ENCODE measurements around the gene RUBCNL.

DNA sequence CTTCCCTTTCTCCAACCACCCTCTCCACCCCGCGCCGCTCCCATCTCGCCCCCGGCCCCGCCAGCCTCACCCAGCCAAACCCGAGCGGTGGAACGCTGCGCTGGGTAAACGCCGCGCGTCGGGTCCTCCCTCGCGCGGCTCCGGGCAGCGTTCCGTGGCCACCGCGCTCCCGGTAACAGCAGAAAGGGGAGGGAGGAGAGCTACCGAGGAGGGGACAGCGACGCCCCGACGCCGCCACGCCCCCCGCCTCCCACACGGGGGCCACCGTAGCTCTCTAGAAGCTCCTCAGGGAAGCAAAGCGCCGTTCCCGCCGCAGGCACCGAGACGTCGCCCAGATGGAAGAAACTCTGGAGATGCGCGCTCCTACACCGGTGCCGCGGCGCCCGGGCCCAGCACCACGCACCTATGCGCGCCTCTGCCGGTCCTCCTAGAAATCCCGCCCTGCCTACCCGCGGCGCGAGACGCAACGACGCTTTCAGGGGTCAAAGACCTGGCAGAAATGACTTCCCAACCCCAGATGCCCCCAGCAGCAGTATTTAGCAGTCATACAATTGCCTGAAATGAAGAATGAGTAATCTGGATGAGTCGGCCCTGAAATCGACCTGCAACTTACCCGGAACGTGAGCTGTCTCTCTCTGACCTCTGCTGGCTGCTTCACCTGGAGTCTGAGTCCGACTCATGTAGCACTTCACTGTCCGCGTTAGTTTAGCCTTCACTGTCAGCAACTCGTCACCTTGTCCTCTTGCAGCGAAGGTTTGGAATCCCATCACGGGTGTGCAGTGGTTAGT is at the start of gene RUBCNL:
- TF ChIP-seq, protein P1, sequence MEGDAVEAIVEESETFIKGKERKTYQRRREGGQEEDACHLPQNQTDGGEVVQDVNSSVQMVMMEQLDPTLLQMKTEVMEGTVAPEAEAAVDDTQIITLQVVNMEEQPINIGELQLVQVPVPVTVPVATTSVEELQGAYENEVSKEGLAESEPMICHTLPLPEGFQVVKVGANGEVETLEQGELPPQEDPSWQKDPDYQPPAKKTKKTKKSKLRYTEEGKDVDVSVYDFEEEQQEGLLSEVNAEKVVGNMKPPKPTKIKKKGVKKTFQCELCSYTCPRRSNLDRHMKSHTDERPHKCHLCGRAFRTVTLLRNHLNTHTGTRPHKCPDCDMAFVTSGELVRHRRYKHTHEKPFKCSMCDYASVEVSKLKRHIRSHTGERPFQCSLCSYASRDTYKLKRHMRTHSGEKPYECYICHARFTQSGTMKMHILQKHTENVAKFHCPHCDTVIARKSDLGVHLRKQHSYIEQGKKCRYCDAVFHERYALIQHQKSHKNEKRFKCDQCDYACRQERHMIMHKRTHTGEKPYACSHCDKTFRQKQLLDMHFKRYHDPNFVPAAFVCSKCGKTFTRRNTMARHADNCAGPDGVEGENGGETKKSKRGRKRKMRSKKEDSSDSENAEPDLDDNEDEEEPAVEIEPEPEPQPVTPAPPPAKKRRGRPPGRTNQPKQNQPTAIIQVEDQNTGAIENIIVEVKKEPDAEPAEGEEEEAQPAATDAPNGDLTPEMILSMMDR (conservative IDR thresholded peaks at IDR 0.05 in 1 of 2, IDR thresholded peaks at IDR 0.05 in 1 of 2; ENCODE audit: extremely low read depth in 1 of 2, insufficient read depth in 1 of 2, low read depth in 1 of 2, low read length in 2 of 2): peak in 1 of 2 donors; percentile 40
- TF ChIP-seq EZH2 (IDR thresholded peaks at IDR 0.05; ENCODE audit: borderline replicate concordance, low read length): no peak
